Bronchial epithelial cell (primary cell): ENCODE results near the gene CRTC2. TPM values are rescaled to one million over a fixed set of nuclear protein-coding genes. Genes with fewer than 3 reads are reported as not detected.
A peak's percentile ranks its signal among the peaks of the same experiment; 100 is the strongest.

ENCODE experiments used
- DNase-seq: peaks from one replicate; pipeline ENCODE4 v3.0.0-alpha.2; 2010; ENCODE audit warnings: low read depth
- FAIRE-seq: peaks from 2 replicates; lab custom pipeline; 2011; peaks lifted over from hg19 to GRCh38; lab: Jason Lieb, UNC
- H3K27me3 ChIP-seq: 2 replicates; pipeline ENCODE4 v1.5.1; 2011; ENCODE audit warnings: low read length; ENCODE audit not compliant: control insufficient read depth, insufficient read depth
- H3K36me3 ChIP-seq: 2 replicates; pipeline ENCODE4 v1.5.1; 2011; ENCODE audit warnings: low read length; ENCODE audit not compliant: control insufficient read depth, insufficient read depth
- H3K4me3 ChIP-seq: 2 replicates; pipeline ENCODE4 v1.5.1; 2011; ENCODE audit warnings: mild to moderate bottlenecking, low read depth, low read length, control low read depth
- CTCF ChIP-seq: IDR thresholded peaks from 2 replicates; pipeline ENCODE4 v1.5.1; 2011; ENCODE audit warnings: mild to moderate bottlenecking, moderate library complexity, low read length, control low read depth, inconsistent platforms; ENCODE audit not compliant: insufficient read depth, severe bottlenecking
- total RNA-seq: library from RNA; depleted of rRNA; stranded (reverse); fragments of >200 nt; gene quantifications from 2 replicates; pipeline ENCODE4 v1.2.1, GENCODE V29; 2014

CRTC2 gene
- total RNA-seq, 1 donor from 2014 or later = 2.6 TPM

- Histone ChIP-seq H3K36me3 (peaks cover 27% of the 10 kb centered on the region), H3K27me3 (no peaks in the 10 kb centered on the region), H3K4me3 (no peak overlapping the region)
- DNase-seq (no peak), FAIRE-seq (no peak)
- TF ChIP-seq CTCF = no peak
Observed at GRCh38 chr1:153944827-153945117, 13.6 kb downstream of the CRTC2 start.

- H3K4me3 ChIP-seq = no peak overlapping the region
- no peaks in the 10 kb centered on the region for H3K27me3 ChIP-seq
- FAIRE-seq = peak; percentile 18
- TF ChIP-seq CTCF = no peak
- H3K36me3 ChIP-seq = peaks cover 29% of the 10 kb centered on the region
- no peak for DNase-seq
Observed at GRCh38 chr1:153944005-153944826, 14.2 kb downstream of the CRTC2 start.

GRCh38 chr1:153942766-153943549, 15.5 kb downstream of the CRTC2 start:
- no peak for TF ChIP-seq CTCF
- no peak overlapping the region for H3K4me3 ChIP-seq
- FAIRE-seq = no peak
- no peak for DNase-seq
- H3K27me3 ChIP-seq = no peaks in the 10 kb centered on the region
- H3K36me3 ChIP-seq = peaks cover 23% of the 10 kb centered on the region

- FAIRE-seq = no peak
- DNase-seq = no peak
- Histone ChIP-seq H3K4me3 (no peak overlapping the region), H3K27me3 (no peaks in the 10 kb centered on the region), H3K36me3 (peaks cover 28% of the 10 kb centered on the region)
- no peak for TF ChIP-seq CTCF
Observed at GRCh38 chr1:153941826-153942725, 16.3 kb downstream of the CRTC2 start.

GRCh38 chr1:153940756-153941155, 17.7 kb downstream of the CRTC2 start:
- no peak for FAIRE-seq
- H3K4me3 ChIP-seq = no peak overlapping the region
- no peaks in the 10 kb centered on the region for H3K27me3 ChIP-seq
- peaks cover 34% of the 10 kb centered on the region for H3K36me3 ChIP-seq
- no peak for TF ChIP-seq CTCF
- DNase-seq = no peak
